Liver (tissue), 3 donors: ENCODE data around the gene SLC35A3.

Experiments
- CTCF ChIP-seq: fragments of 150-350 bp; IDR thresholded peaks from 2 replicates; pipeline ENCODE4 v1.5.1; 2017; ENCODE audit warnings: improper control_type of control experiment, low read depth, low read length; ENCODE audit not compliant: missing input control
- FOXA1 ChIP-seq: IDR thresholded peaks from 2 replicates; pipeline ENCODE4 v1.6.1; 2016; ENCODE audit warnings: antibody characterized with exemption
- GABPA ChIP-seq, 2 donors: IDR thresholded peaks in 1 of 2; conservative IDR thresholded peaks in 1 of 2; 2 replicates each; pipeline ENCODE4 v1.6.1; 2016; ENCODE audit warnings: antibody characterized with exemption in 2 of 2, mild to moderate bottlenecking in 1 of 2, moderate library complexity in 1 of 2
- donor health status: healthy.
- donor health status: healthy.

GRCh38 chr1:99942723-99943122 is 27.1 kb upstream of the SLC35A3 start:
- TF ChIP-seq CTCF (no peak), FOXA1 (no peak), GABPA (IDR thresholded peaks at IDR 0.05 in 1 of 2, conservative IDR thresholded peaks at IDR 0.05 in 1 of 2) (no peak)
